Gastroesophageal sphincter (tissue), 3 donors: ENCODE results near the gene MARCO.

ENCODE experiments used
- EP300 ChIP-seq: sonication (generic); formaldehyde crosslinking; IDR thresholded peaks from one replicate; pipeline ENCODE4 v1.6.1; 2017; ENCODE audit warnings: antibody characterized with exemption, mild to moderate bottlenecking
- POLR2A ChIP-seq, 2 donors: fragments of 450-650 bp; IDR thresholded peaks; one replicate each; pipeline ENCODE4 v1.6.1; 2017; ENCODE audit warnings: antibody characterized with exemption in 2 of 2, mild to moderate bottlenecking in 2 of 2, moderate library complexity in 1 of 2
- TF ChIP-seq, protein P1 (sequence below), 4 experiments: fragments of 200-600 bp in 2 of 4; fragments of 450-650 bp in 2 of 4; sonication (generic) in 1 of 4; IDR thresholded peaks; one replicate each; pipeline ENCODE4 v1.5.1; 2017 to 2019; ENCODE audit warnings: antibody characterized with exemption in 4 of 4, mild to moderate bottlenecking in 2 of 4, moderate library complexity in 2 of 4

DNA sequence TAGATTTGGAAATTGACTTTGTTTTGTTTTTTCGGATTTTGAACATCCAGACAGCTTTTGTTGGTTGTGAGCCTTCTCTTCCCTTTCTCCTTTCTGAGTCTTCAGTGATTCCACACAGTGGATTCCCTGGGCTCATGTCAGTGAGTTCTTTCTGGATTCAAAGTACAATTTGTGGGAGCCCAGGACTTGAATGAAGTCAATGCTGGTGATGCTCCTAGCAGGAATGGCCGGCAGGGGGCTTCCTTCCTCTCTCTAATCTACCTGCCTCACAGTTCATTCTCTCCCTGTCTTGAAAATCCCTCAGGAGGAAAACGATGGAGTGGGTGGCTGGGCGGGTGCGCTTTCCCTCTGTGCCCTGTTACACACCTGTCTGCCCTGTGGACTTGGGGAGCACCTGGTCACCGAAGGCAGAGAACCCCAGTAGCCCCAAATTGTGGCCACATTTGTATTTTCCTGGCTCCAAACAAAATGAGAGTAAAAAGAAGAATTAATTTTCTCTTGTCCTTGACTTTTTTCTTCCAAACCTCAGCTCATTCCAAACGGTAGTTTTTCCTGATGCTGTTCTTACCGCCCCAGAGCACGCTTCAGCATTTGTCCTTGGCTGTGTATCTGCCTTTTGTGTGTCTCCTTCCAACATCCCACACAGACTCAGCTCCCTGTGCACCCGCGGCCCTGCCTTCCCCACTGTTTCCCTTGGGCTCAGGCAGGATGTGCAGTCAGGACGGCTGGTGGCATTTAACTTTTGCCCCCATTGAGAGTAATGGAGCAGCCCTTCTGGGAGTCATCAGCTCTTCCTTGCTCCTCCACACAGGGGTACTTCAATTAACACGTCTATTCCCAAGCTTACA lies 86.6 kb downstream of the MARCO start:
- no peak for TF ChIP-seq POLR2A (IDR thresholded peaks at IDR 0.05)
- TF ChIP-seq, protein P1, sequence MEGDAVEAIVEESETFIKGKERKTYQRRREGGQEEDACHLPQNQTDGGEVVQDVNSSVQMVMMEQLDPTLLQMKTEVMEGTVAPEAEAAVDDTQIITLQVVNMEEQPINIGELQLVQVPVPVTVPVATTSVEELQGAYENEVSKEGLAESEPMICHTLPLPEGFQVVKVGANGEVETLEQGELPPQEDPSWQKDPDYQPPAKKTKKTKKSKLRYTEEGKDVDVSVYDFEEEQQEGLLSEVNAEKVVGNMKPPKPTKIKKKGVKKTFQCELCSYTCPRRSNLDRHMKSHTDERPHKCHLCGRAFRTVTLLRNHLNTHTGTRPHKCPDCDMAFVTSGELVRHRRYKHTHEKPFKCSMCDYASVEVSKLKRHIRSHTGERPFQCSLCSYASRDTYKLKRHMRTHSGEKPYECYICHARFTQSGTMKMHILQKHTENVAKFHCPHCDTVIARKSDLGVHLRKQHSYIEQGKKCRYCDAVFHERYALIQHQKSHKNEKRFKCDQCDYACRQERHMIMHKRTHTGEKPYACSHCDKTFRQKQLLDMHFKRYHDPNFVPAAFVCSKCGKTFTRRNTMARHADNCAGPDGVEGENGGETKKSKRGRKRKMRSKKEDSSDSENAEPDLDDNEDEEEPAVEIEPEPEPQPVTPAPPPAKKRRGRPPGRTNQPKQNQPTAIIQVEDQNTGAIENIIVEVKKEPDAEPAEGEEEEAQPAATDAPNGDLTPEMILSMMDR (IDR thresholded peaks at IDR 0.05) = no peak
- TF ChIP-seq EP300 = no peak
